HL-60 (cell line): ENCODE data around the gene ZNF324B.

Experiments used
- DNase-seq, 2 experiments: peaks; one replicate each; pipeline ENCODE4 v3.0.0-alpha.2; 2010 to 2020; ENCODE audit warnings: low read depth in 1 of 2, low spot score in 1 of 2
- H3K27ac ChIP-seq: fragments of 250-450 bp; sonication (Bioruptor Pico); replicated peaks from 2 replicates; pipeline ENCODE4 v1.5.1; 2020; ENCODE audit warnings: mild to moderate bottlenecking, moderate library complexity
- H3K27me3 ChIP-seq: fragments of 250-450 bp; sonication (Bioruptor Pico); 2 replicates; pipeline ENCODE4 v1.5.1; 2021; ENCODE audit warnings: mild to moderate bottlenecking, moderate library complexity; ENCODE audit not compliant: insufficient read depth, poor library complexity, severe bottlenecking
- H3K4me3 ChIP-seq: replicated peaks from 2 replicates; pipeline ENCODE4 v1.5.1; 2011; ENCODE audit warnings: mild to moderate bottlenecking, control low read depth, low read length; ENCODE audit not compliant: insufficient read depth
- GABPA ChIP-seq: IDR thresholded peaks from 2 replicates; pipeline ENCODE4 v1.6.1; 2012; ENCODE audit warnings: low read depth
- POLR2AphosphoS5 ChIP-seq: IDR thresholded peaks from 2 replicates; pipeline ENCODE4 v1.6.1; 2012; ENCODE audit warnings: low read depth
- SPI1 ChIP-seq: IDR thresholded peaks from 2 replicates; pipeline ENCODE4 v1.6.1; 2012; ENCODE audit warnings: low read depth, mild to moderate bottlenecking, borderline replicate concordance
- TF ChIP-seq, protein P1 (sequence below): IDR thresholded peaks from one replicate; pipeline ENCODE4 v1.5.1; 2011; ENCODE audit warnings: low read length, control low read depth, inconsistent platforms; ENCODE audit not compliant: insufficient read depth
- TF ChIP-seq, protein P2 (sequence below): IDR thresholded peaks from 2 replicates; pipeline ENCODE4 v1.6.1; 2012; ENCODE audit warnings: low read depth; ENCODE audit not compliant: insufficient replicate concordance

The ZNF324B gene

DNA sequence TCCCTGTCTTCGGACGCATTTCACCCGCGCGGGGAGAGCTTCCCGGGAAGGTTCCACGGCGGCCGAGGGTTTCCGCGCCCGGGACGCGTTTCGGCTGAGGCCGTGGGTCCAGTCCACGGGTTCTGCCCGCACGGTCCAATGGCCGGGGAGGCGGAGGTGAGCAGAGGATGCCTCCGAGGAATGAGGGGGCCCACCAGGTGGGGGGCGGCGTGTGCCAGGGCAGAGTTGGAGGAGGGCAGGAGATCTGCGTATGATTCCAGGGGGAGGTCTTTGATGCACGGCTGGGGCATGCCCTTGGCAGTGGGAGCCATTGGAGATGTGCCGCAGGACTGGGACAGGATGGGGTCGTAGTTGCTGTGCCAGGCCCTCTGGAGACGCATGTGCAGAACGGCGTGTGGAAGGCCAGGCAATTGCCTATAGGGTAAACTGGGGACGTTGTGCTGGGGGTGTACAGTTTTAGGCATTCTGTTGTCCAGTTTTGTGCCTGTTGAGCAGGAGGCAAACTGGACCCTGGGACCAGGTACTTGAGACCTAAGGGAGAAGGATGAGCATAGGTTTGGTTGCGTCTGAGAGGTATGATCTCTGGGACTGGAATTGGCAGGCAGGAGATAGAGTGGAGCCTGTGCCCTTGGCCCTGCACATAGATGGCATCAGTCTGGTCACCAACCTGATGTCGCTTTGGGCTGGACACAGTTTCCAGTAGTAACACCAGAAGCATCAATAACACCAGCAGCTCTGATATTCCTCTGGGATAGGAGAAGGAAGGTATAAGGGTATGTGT, 42.2 kb upstream of the ZNF324B start:
- H3K4me3 ChIP-seq, result peak overlapping the region; percentile 83
- H3K27ac ChIP-seq, result peak overlapping the region; percentile 93
- peak in 1 of 2 experiments; percentile 54 for DNase-seq
- TF ChIP-seq, protein P1, sequence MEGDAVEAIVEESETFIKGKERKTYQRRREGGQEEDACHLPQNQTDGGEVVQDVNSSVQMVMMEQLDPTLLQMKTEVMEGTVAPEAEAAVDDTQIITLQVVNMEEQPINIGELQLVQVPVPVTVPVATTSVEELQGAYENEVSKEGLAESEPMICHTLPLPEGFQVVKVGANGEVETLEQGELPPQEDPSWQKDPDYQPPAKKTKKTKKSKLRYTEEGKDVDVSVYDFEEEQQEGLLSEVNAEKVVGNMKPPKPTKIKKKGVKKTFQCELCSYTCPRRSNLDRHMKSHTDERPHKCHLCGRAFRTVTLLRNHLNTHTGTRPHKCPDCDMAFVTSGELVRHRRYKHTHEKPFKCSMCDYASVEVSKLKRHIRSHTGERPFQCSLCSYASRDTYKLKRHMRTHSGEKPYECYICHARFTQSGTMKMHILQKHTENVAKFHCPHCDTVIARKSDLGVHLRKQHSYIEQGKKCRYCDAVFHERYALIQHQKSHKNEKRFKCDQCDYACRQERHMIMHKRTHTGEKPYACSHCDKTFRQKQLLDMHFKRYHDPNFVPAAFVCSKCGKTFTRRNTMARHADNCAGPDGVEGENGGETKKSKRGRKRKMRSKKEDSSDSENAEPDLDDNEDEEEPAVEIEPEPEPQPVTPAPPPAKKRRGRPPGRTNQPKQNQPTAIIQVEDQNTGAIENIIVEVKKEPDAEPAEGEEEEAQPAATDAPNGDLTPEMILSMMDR, result no peak
- TF ChIP-seq GABPA, result no peak
- TF ChIP-seq, protein P2, sequence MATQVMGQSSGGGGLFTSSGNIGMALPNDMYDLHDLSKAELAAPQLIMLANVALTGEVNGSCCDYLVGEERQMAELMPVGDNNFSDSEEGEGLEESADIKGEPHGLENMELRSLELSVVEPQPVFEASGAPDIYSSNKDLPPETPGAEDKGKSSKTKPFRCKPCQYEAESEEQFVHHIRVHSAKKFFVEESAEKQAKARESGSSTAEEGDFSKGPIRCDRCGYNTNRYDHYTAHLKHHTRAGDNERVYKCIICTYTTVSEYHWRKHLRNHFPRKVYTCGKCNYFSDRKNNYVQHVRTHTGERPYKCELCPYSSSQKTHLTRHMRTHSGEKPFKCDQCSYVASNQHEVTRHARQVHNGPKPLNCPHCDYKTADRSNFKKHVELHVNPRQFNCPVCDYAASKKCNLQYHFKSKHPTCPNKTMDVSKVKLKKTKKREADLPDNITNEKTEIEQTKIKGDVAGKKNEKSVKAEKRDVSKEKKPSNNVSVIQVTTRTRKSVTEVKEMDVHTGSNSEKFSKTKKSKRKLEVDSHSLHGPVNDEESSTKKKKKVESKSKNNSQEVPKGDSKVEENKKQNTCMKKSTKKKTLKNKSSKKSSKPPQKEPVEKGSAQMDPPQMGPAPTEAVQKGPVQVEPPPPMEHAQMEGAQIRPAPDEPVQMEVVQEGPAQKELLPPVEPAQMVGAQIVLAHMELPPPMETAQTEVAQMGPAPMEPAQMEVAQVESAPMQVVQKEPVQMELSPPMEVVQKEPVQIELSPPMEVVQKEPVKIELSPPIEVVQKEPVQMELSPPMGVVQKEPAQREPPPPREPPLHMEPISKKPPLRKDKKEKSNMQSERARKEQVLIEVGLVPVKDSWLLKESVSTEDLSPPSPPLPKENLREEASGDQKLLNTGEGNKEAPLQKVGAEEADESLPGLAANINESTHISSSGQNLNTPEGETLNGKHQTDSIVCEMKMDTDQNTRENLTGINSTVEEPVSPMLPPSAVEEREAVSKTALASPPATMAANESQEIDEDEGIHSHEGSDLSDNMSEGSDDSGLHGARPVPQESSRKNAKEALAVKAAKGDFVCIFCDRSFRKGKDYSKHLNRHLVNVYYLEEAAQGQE, result no peak
- no peaks in the 10 kb centered on the region for H3K27me3 ChIP-seq

DNA sequence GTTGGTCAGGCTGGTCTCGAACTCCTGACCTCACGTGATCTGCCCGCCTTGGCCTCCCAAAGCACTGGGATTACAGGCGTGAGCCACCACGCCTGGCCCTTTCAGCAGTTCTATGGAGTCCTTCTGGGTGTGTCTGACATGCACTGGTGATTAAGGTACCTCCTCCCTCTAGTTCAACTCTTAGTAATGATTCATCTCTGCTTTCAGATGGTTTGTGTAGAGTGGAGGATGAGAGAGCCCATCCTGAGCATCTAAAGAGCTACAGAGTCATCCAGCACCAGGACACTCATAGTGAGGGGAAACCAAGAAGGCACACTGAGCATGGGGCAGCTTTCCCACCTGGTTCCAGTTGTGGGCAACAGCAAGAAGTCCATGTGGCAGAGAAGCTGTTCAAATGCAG, 34.8 kb upstream of the ZNF324B start:
- TF ChIP-seq SPI1 (no peak), GABPA (no peak), POLR2AphosphoS5 (no peak)
- TF ChIP-seq, protein P2, result no peak
- TF ChIP-seq, protein P1, result no peak
- H3K27ac ChIP-seq, result no peak overlapping the region
- DNase-seq, result no peak

DNA sequence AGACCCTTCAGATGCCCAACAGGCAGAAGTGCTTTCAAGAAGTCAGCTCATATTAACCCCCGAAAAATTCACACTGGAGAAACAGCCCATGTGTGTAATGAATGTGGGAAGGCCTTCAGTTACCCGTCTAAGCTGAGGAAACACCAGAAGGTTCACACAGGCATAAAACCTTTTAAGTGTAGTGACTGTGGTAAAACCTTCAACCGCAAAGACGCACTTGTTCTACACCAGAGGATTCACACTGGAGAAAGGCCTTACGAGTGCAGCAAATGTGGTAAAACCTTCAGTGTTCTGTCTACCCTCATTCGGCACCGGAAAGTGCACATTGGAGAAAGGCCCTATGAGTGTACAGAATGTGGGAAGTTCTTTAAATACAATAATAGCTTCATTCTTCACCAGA, 34.4 kb upstream of the ZNF324B start:
- Histone ChIP-seq H3K4me3 (no peak overlapping the region), H3K27ac (no peak overlapping the region), H3K27me3 (no peaks in the 10 kb centered on the region)
- TF ChIP-seq GABPA, result no peak
- TF ChIP-seq, protein P1, result no peak
- TF ChIP-seq SPI1, result no peak
- TF ChIP-seq, protein P2, result no peak
- no peak for TF ChIP-seq POLR2AphosphoS5
- no peak for DNase-seq

More for the DNA sequence above, 34.8 kb upstream of the ZNF324B start:
- no peaks in the 10 kb centered on the region for H3K27me3 ChIP-seq
- no peak overlapping the region for H3K4me3 ChIP-seq
